GM23338 (cell line): Measurements from ENCODE around the gene FAM13C. TPM values are rescaled to one million over a fixed set of nuclear protein-coding genes. Genes with fewer than 3 reads are reported as not detected.

ENCODE experiments used
- ATAC-seq: fragments of 200-7000 bp; cut with Tn5 transposase; 3 replicates; pipeline ENCODE4 v1.9.1; 2020
- DNase-seq: peaks from one replicate; pipeline ENCODE4 v3.0.0-alpha.2; 2015; ENCODE audit warnings: low spot score
- H2AFZ ChIP-seq: fragments of 200-600 bp; sonication (generic); 2 replicates; pipeline ENCODE4 v1.8.0; 2016; ENCODE audit warnings: antibody characterized with exemption, mild to moderate bottlenecking, moderate library complexity
- H3F3A ChIP-seq: fragments of 200-600 bp; sonication (generic); replicated peaks from 2 replicates; pipeline ENCODE4 v1.8.0; 2017; ENCODE audit warnings: antibody characterized with exemption, mixed run types, low read depth
- H3K27ac ChIP-seq: fragments of 200-600 bp; sonication (generic); 2 replicates; pipeline ENCODE4 v1.6.1; 2016; ENCODE audit warnings: low read depth
- H3K27me3 ChIP-seq: fragments of 200-600 bp; sonication (generic); 2 replicates; pipeline ENCODE4 v1.8.0; 2016; ENCODE audit warnings: mild to moderate bottlenecking, mixed run types, moderate library complexity; ENCODE audit not compliant: insufficient read depth
- H3K36me3 ChIP-seq: fragments of 200-600 bp; sonication (generic); 2 replicates; pipeline ENCODE4 v1.8.0; 2016; ENCODE audit warnings: mild to moderate bottlenecking; ENCODE audit not compliant: insufficient read depth
- H3K4me1 ChIP-seq: fragments of 200-600 bp; sonication (generic); 2 replicates; pipeline ENCODE4 v1.8.0; 2016; ENCODE audit warnings: mild to moderate bottlenecking, moderate library complexity; ENCODE audit not compliant: insufficient read depth
- H3K4me2 ChIP-seq: fragments of 200-600 bp; sonication (generic); 2 replicates; pipeline ENCODE4 v1.7.1; 2017; ENCODE audit warnings: mixed run types
- H3K4me3 ChIP-seq: fragments of 200-600 bp; sonication (generic); 2 replicates; pipeline ENCODE4 v1.6.1; 2016; ENCODE audit warnings: mixed run types
- H3K79me2 ChIP-seq: fragments of 200-600 bp; sonication (generic); replicated peaks from 2 replicates; pipeline ENCODE4 v1.8.0; 2017; ENCODE audit warnings: mild to moderate bottlenecking; ENCODE audit not compliant: insufficient read depth
- H3K9me2 ChIP-seq: fragments of 200-600 bp; sonication (generic); 2 replicates; pipeline ENCODE4 v1.8.0; 2017; ENCODE audit not compliant: insufficient read depth
- H4K20me1 ChIP-seq: fragments of 200-600 bp; sonication (generic); replicated peaks from 2 replicates; pipeline ENCODE4 v1.8.0; 2017; ENCODE audit warnings: mild to moderate bottlenecking; ENCODE audit not compliant: insufficient read depth
- H3K27ac Mint-ChIP-seq: 2 replicates; pipeline ENCODE4 v1.8.0; 2020; ENCODE audit warnings: inconsistent platforms, mild to moderate bottlenecking, moderate library complexity, mixed read lengths
- H3K27me3 Mint-ChIP-seq: 3 replicates; pipeline ENCODE4 v1.8.0; 2022; ENCODE audit warnings: low read depth, mild to moderate bottlenecking, moderate library complexity, mixed read lengths, inconsistent platforms; ENCODE audit not compliant: insufficient read depth, poor library complexity
- H3K36me3 Mint-ChIP-seq: 3 replicates; pipeline ENCODE4 v1.8.0; 2021; ENCODE audit warnings: low read depth, mild to moderate bottlenecking, inconsistent platforms, moderate library complexity, mixed read lengths
- H3K4me1 Mint-ChIP-seq: 3 replicates; pipeline ENCODE4 v1.8.0; 2020; ENCODE audit warnings: mild to moderate bottlenecking, inconsistent platforms, mixed read lengths
- H3K4me3 Mint-ChIP-seq: 3 replicates; pipeline ENCODE4 v1.8.0; 2021; ENCODE audit warnings: moderate library complexity, mild to moderate bottlenecking, inconsistent platforms, mixed read lengths
- H3K9me3 Mint-ChIP-seq: 3 replicates; pipeline ENCODE4 v1.8.0; 2020; ENCODE audit warnings: moderate library complexity, mild to moderate bottlenecking, inconsistent platforms, mixed read lengths
- CREB1 ChIP-seq: fragments of 250-450 bp; sonication (Bioruptor Pico); IDR thresholded peaks from 2 replicates; pipeline ENCODE4 v1.5.0; 2020; ENCODE audit warnings: low read depth, mild to moderate bottlenecking, moderate library complexity
- CTCF ChIP-seq, 2 experiments: fragments of 200-600 bp in 1 of 2; sonication (generic) in 1 of 2; conservative IDR thresholded peaks; 2 replicates each; pipeline versions ENCODE4 v1.5.1 to v1.6.1; 2016 to 2017; ENCODE audit warnings: antibody characterized with exemption in 2 of 2, low read depth in 2 of 2, mild to moderate bottlenecking in 2 of 2, moderate library complexity in 1 of 2
- ETS1 ChIP-seq: IDR thresholded peaks from 2 replicates; pipeline ENCODE4 v1.6.1; 2016; ENCODE audit warnings: antibody characterized with exemption
- EZH2 ChIP-seq: fragments of 200-600 bp; sonication (generic); IDR thresholded peaks from one replicate; pipeline ENCODE4 v1.8.0; 2017; ENCODE audit warnings: antibody characterized with exemption, mild to moderate bottlenecking, low read depth; ENCODE audit not compliant: unreplicated experiment
- EZH2phosphoT487 ChIP-seq: fragments of 200-600 bp; sonication (generic); IDR thresholded peaks from one replicate; pipeline ENCODE4 v1.8.1; 2018; ENCODE audit warnings: antibody characterized with exemption; ENCODE audit not compliant: unreplicated experiment
- JUNB ChIP-seq: IDR thresholded peaks from one replicate; pipeline ENCODE4 v1.6.1; 2016; ENCODE audit warnings: antibody characterized with exemption; ENCODE audit not compliant: unreplicated experiment
- NANOG ChIP-seq: IDR thresholded peaks from 2 replicates; pipeline ENCODE4 v1.6.1; 2016; ENCODE audit warnings: antibody characterized with exemption, borderline replicate concordance
- POLR2AphosphoS5 ChIP-seq: IDR thresholded peaks from 2 replicates; pipeline ENCODE4 v1.6.1; 2016; ENCODE audit warnings: antibody characterized with exemption, low read depth
- REST ChIP-seq: IDR thresholded peaks from one replicate; pipeline ENCODE4 v1.6.1; 2018; ENCODE audit warnings: antibody characterized with exemption; ENCODE audit not compliant: unreplicated experiment
- STAT1 ChIP-seq: IDR thresholded peaks from one replicate; pipeline ENCODE4 v1.6.1; 2016; ENCODE audit warnings: antibody characterized with exemption; ENCODE audit not compliant: unreplicated experiment
- ZNF114 ChIP-seq: fragments of 250-450 bp; sonication (Bioruptor Pico); IDR thresholded peaks from 2 replicates; pipeline ENCODE4 v1.5.0; 2020; ENCODE audit warnings: mild to moderate bottlenecking, moderate library complexity
- ZNF331 ChIP-seq: fragments of 250-450 bp; sonication (Bioruptor Pico); IDR thresholded peaks from 2 replicates; pipeline ENCODE4 v1.5.0; 2020; ENCODE audit warnings: low read depth, mild to moderate bottlenecking, moderate library complexity
- ZNF462 ChIP-seq: fragments of 250-450 bp; sonication (Bioruptor Pico); IDR thresholded peaks from 2 replicates; pipeline ENCODE4 v1.5.0; 2020; ENCODE audit warnings: mild to moderate bottlenecking, moderate library complexity
- polyA plus RNA-seq: library from polyadenylated mRNA; unstranded; fragments of >200 nt; fragmentation: Nextera tagmentation; extraction: Ambion mirVana; gene quantifications from 2 replicates; pipeline ENCODE4 v1.2.1, GENCODE V29; 2016
- total RNA-seq: library from RNA; depleted of rRNA; stranded (reverse); fragments of >200 nt; shearing (Covaris generic); gene quantifications from 2 replicates; pipeline ENCODE4 v1.2.3, GENCODE V29; 2014

The FAM13C gene
- total and polyA plus RNA-seq, 2 experiments from 2014 or later = 0.94 to 2.1 TPM

- Histone ChIP-seq H2AFZ (no peak overlapping the region), H3K4me3 (no peak overlapping the region), H3K9me2 (no peaks in the 10 kb centered on the region), H3K4me1 (peaks cover 12% of the 10 kb centered on the region), H3K27me3 (peaks cover 29% of the 10 kb centered on the region), H3K4me2 (no peak overlapping the region), H3K27ac (no peak overlapping the region), H3K36me3 (no peaks in the 10 kb centered on the region), H3F3A (no peaks in the 10 kb centered on the region), H3K79me2 (no peaks in the 10 kb centered on the region), H4K20me1 (no peaks in the 10 kb centered on the region)
- peaks cover 11% of the 10 kb centered on the region; the same call in 2 of the 3 replicates for H3K4me1 Mint-ChIP-seq
- H3K4me3 Mint-ChIP-seq = no peak overlapping the region
- no peak for DNase-seq
- no peaks in the 10 kb centered on the region for H3K36me3 Mint-ChIP-seq
- peaks cover 16% of the 10 kb centered on the region for H3K27me3 Mint-ChIP-seq
- TF ChIP-seq EZH2 = no peak
- TF ChIP-seq STAT1 = no peak
- TF ChIP-seq EZH2phosphoT487 = no peak
- TF ChIP-seq CREB1 (CRISPR knock-in tag) = no peak
- TF ChIP-seq ETS1 = no peak
- TF ChIP-seq ZNF462 (CRISPR knock-in tag) = no peak
- TF ChIP-seq ZNF331 (CRISPR knock-in tag) = no peak
- no peak for TF ChIP-seq POLR2AphosphoS5
- TF ChIP-seq JUNB = no peak
- TF ChIP-seq CTCF (conservative IDR thresholded peaks at IDR 0.05; ENCODE audit: low read depth in 2 of 2) = no peak
- no peak for TF ChIP-seq ZNF114 (CRISPR knock-in tag)
- no peak for TF ChIP-seq NANOG
- TF ChIP-seq REST = no peak
- H3K27ac Mint-ChIP-seq = no peak overlapping the region
- no peak for ATAC-seq
- H3K9me3 Mint-ChIP-seq = no peaks in the 10 kb centered on the region
Measured at GRCh38 chr10:59366290-59366689, 3.9 kb upstream of the FAM13C start.
